RCC 7860 (cell line): Measurements from ENCODE around the gene C14orf180.
A peak's percentile ranks its signal among the peaks of the same experiment; 100 is the strongest.

Experiments
- DNase-seq: peaks from one replicate; pipeline ENCODE4 v3.0.0-alpha.2; 2015; ENCODE audit warnings: low spot score
- FAIRE-seq: peaks from 2 replicates; lab custom pipeline; 2012; peaks lifted over from hg19 to GRCh38; lab: Jason Lieb, UNC

C14orf180 gene

DNA sequence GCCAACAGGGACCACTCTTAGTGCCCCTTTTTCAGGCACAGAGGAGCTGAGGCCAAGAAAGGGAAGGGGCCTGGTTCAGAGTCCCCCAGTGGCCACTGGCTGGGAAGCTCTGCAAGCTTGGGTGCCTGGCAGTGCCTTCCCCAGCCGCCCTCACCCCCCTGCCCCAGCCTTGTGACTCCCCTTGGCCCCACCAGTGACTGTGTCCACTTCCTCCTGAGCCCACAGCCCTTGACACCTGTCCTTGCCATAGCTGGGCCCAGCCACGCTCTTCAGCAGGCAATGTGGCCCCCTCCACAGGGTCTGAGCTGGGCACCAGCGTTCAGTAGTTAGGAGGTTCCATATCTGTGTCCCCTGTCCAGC is 19.0 kb upstream of the C14orf180 start:
- no peak for FAIRE-seq
- no peak for DNase-seq

DNA sequence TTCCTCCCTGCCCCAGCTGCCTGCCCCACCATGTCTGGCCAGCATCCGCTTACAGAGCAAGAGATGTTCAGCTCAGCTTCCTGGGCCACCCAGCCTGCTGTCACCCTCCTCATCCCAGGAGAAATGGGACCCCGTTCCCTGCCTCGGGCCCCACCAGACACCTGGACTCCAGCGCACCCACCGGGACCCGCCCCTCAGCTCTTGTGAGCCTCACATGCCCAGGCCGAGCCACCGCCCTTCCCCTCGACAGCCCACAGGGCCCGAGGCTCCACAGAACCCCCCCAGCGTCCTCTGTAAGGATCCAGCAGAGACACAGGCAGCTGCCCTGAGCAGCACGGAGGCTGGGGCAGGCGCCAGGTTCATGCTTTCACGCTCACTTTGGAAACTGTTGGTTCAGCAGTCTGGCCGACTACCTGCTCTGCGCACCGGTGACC is 18.4 kb upstream of the C14orf180 start:
- FAIRE-seq (no peak), DNase-seq (no peak)

DNA sequence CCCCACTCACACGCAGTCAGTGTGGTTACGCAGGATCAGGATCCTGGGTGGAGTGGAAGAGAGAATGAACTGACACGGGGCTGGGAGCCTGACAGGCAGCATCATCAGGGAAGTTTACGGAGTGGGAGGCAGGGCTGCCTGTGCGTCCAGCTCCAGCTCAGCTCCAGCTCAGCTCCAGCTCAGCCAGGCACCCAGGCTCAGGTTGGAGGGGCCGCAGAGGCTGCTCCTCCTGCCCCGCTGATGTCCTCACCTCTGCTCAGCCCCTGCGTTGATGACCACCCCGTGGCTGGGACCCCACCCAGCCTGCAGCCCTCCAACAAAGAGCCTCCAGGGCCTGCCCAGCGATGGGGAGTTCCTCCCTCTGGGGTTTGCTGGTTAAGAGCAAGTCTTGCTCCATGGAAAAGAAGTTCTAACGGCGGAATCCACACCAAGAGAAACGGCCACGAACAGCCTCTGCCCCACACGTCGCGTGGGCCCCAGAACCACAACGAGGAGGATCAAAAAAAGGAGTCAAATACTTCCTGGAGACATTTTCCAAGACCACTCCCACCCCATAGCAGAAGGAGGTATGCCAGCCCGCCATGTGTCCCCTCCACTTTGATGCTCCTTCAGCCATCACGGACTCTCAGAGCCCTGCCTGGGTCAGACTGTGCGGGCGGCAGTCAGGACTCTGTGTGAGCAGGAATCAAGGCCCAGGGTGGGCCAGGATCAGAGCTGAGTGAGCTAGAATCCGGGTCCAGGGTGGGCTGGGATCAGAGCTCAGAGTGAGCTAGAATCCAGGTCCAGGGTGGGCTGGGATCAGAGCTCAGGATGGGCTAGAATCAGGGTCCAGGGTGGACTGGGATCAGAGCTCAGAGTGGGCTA is 17.7 kb upstream of the C14orf180 start:
- FAIRE-seq (no peak), DNase-seq (no peak)

DNA sequence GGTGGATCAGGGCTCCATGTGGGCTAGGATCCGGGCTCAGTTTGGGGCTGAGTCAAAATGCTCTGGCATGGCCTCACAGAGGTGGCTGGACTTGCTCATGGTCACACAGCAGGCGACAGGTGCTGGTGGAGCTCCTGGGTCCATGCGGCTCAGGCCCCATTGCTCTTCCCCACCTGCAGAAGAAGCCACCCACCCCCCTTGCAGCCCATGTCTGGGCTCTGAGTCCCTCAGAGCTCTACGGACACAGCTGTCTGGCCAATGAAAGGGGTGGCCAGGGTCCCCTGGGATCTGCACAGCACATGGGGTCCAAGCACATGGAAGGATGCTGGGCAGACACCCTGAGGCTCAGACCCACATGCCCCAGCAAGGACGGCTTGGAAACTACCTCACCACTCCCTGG is 17.0 kb upstream of the C14orf180 start:
- DNase-seq (no peak), FAIRE-seq (no peak)

DNA sequence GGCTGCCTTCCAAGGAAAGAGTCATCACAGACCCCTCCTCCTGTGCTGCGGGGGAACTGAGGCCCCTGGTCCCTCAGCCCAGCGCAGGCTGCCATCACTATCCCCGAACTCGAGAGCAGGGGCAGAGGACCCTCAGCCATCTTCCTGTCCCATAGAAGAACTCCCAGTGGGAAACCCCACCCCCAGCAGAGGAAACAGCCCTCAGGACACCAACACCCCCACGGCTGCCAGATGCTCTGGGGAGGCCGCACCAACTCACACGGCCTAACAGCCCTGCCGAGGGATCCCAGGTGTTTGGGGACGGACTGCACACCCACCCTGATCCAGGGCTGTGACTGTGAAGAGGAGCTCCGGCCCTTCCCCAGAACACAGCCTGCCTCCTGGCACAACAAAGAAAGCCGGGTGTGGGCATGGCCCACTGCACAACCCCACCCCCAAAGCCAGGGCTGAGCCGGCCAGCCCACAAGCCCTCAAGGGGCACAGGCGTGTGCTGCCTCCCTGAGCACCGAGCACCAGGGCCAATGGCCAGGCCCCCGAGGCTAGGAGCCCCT is 16.3 kb upstream of the C14orf180 start:
- FAIRE-seq: no peak
- no peak for DNase-seq

DNA sequence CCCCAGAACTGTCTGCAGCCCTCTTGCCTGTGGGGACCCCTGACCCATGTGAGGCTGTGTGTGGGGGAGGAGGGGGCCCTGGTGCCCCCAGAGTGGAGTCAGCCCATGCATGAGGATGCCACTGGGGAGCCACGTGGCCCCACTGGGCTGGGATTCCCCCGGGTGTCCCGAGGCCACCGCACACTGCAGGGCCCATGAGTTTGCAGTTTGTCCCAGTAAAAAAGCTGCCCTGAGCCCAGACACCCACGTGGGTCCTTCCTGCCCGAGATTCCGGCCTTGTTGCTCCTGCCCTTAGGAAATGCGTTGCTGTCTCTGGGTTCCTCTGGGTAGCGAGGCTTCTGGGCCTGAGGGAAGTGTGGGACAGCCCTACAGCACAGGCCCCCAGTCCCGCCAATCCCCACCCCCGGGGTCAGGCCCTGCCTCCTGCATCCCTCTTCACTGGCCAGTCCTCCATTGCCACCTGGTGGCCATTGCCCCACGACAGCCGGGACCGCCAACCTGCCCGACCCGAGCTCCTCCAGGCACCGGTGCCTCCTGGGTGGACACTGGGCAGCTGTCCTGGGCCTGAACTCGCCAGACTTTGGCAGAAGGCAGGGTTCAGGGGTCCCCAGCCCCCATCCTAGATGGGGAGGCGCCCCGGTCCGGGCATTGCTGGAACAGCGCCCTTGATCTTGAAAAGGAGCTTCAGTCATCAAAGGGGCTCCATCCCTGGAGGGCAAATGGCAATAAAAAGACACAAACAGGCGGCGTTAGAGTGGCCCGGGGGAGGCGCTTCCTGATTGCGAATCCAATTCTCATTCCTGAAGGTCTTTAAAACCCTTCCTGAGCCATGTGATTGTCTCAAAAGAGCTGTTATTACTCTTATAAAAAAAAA is 15.6 kb upstream of the C14orf180 start:
- DNase-seq (peak; percentile 5), FAIRE-seq (no peak)

DNA sequence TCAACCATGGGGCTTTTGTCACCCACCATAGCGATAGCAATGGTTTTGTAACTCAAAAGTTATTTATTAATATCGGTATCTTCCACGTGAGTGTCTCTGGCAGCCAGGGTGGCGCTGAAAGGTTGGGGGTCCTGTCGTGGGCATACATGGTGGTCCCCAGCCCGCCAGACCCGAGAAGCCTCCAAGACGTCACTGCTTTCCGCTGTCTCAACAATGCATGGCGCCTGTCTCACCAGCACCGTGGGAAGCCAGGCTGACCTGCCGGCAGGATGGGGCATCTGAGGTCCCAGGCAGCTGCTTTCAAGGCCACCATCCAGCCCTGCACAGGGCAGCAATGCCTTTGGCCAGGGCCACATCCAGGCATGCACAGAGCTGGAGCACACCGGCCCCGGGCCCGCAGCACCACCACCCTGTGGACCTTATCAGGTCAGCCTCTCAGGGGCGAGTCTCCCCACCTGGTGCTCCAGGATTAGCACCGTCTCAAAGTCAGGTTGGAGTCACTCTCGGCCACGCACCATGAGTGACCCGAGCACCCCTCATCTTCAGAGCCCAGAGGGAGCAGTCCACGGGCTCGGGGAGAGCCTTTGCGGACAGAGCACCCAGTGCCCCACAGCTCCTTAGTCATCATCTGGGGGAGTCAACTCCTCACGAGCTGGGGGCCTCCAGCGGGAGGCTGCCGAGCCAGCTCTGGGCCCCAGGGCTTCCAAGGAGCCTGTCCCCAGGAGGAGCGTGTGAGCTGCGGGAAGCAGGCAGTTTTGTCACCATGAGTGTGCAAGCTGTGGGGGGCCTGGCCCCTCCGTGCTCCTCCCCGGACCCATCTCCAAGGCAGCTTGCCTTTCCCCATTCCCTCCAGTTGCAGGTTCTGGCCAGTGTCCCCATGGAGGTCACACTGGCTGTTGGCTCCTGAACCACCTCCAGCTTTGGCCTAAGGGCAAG is 14.6 kb upstream of the C14orf180 start:
- no peak for FAIRE-seq

DNA sequence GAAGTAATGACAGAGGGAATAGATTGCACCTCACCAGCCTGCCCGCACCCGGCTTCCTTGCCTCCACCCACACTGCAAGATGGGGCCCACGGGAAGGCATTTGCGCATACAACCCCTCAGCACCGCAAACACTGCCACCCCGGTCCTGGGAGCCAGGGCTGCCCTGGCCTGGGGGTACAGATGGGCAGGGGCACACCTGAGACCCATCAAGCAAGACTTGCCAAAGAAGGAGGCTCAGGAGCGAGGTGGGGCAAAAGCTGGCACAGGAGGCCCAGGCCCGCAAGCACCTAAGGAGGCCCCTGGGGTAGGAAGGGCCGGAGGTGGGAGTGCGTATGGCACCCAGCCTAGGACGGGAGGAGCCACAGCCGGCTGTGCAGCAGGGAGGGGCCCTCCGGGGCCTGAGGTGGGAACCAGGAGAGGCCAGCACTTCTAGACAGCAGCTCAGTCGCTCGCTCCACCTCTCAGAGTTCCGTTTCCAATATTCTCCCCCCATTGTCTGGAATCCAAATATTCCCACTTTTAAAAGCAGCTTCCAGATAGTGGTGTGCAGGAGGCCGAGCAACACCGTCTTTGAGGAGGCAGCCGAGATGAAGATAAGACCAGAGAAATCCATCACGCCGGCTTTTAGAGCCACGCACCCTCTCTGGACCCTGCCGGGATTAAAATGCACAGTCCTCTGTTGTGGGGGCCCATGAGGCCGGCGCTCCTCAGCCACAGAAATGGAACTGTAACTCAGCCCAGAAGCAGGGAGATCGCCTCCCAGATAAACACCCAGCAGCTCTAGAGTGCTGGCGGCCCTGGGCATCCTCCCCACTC is 12.2 kb upstream of the C14orf180 start:
- FAIRE-seq: no peak

More for the DNA sequence above, 14.6 kb upstream of the C14orf180 start:
- no peak for DNase-seq

DNA sequence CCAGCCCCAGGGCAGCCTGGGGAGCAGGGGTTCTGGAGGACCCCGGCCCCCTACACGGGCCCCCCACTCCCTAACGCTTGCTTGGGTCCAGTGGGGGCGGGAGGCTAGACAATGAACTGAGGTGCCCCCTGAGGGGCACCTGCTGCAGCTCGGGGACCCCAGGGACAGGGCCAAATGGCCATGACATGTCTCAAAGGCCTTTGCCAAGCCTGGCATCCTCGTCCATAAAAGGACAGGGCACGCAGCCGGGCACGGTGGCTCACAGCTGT is 11.7 kb upstream of the C14orf180 start:
- FAIRE-seq: no peak
- DNase-seq: no peak

More for the DNA sequence above, 12.2 kb upstream of the C14orf180 start:
- DNase-seq: no peak

DNA sequence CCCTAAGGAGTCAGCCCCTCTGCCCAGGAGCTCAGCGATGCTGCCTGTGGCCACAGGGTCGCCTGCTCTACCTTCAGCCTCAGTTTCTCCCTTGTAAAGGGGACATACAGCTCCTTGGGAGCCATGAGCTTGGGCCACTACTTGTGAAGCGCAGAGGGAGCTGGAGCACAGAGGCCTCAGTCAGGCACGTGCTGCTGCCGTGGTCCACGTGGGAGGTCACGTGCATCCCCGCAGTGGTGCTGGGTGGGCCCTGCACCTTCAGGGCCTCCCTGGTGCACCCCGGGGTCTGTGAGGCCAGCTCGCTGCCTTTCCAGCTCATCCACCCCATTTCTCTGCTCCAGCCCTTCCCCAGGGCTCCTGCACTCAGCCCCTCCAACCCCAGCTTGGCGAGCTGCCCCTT is 10.9 kb upstream of the C14orf180 start:
- FAIRE-seq: no peak

DNA sequence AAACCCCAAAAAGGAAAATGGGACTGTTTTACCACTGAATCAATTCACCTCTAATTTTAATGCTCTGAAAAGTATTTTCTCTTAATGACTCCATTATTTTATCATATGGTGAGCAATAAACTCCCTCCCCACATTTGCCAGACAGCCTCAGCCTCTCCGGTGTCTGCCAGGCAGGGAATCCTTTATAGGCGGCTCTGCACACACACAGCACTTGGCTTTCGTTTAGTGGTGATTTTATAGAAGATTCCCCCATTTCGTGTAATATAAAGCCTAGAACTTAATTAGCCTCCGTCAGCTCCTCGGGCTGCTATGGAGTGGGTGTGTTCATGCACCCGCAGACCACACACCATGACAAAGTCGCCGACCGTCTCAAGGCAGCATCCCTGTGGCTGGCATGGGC is 10.1 kb upstream of the C14orf180 start:
- FAIRE-seq (no peak), DNase-seq (no peak)

More for the DNA sequence above, 10.9 kb upstream of the C14orf180 start:
- DNase-seq: no peak

DNA sequence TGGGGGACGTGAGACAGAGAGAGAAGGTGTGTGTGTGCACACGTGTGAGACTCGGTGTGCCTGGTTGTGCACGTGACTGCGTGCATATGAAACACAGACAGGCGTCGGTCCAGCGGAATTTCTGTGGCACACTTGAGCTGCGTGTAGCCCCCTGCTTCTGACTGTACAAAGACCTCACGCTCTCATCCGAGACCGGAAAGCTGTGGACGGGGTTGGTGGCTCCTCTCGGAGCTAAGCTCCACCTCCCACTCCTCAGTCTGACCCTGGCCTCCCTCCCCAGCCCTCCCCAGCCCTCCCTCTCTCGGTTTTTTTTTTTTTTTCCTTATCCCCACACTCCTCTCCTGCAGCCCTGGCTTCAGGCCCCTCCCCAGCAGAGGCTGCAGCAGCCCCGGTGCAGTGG is 8.3 kb upstream of the C14orf180 start:
- DNase-seq (no peak), FAIRE-seq (no peak)

DNA sequence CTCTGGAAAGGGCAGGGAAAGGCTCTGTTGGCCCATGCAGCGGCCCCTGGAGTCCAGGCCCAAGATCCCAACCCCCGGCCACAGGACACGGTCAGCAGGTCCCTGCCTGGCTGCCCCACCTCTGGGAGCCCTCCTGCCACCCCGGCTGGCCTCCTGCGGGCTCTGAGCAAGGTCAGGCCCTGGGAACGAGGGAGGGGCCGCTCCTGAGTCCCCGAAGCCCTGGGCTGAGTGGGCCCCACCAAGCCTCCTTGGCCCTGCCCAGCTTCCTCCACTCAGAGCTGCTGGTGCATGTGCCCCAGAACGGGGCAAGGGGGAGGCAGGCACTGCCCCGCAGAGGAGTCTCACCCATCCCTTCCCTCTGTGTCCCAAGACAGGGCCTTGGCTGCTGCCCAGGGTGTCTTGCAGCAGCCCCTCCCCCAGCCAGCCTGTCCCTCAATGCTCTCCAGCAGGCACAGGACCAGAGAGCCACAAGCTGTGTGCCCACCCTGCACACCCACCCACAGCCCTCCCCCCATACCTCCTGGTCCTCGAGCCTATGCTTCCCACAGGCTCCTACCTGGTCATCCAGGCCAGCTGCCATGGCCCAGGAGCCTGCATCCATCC is 7.4 kb upstream of the C14orf180 start:
- DNase-seq (no peak), FAIRE-seq (no peak)

DNA sequence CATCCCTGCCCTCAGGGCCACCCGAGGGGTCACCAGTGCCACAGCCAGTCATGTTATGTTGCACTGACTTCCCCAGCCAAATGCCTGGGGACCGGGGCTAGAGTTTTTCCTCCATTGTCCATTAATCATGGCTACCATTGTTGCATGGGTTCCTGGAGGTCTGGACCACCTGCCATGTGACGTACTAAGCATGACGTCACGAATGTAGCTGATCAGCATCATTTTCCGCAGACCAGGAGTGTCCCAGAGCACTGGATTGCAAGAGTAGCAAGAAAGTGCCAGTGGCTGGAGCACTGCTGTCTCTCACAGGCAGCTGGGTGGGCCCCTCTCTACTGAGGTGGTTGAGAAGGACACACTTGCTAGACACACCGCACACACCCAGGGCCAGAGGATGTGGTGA is 6.9 kb upstream of the C14orf180 start:
- FAIRE-seq (no peak), DNase-seq (no peak)

DNA sequence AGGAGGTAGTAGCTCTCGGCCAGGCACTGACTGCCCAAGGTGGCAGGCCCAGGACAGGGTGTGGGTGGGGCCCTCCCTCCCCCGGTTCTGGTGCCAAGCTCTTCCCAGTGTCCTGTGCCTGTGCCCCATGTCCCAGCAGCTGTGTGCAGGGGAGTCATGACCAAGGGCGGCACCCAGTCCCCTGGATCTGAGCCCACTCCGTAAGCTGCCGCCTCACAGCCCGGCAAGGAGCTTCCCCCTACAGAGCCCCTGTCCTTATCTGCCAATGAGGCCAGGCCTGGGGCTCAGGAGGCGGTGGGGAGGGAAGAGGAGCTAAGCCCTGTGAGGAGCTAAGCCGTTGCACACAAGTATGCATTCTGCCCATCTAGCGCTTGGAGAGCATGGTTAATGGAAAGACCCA is 5.6 kb upstream of the C14orf180 start:
- DNase-seq (no peak), FAIRE-seq (no peak)

DNA sequence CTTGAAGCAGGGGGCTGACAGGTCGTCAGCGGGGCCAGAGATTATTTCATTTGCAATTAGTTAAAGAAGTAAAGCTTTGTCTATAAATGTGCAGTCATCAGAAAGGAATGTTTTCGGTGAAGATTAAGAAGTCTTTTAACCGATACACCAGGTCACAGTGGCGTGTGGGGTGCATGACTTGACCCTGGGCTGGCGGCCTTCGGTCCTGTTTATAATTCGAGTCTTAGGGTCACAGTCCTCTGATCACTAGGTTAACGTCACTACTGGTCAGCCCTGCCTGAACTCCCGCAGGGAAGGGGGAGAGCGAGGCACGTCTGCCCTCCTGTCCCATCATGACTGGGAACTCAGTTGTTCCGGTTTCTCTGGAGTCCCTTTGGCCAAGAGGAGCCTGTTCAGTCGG is 5.0 kb upstream of the C14orf180 start:
- DNase-seq: no peak
- FAIRE-seq: no peak

DNA sequence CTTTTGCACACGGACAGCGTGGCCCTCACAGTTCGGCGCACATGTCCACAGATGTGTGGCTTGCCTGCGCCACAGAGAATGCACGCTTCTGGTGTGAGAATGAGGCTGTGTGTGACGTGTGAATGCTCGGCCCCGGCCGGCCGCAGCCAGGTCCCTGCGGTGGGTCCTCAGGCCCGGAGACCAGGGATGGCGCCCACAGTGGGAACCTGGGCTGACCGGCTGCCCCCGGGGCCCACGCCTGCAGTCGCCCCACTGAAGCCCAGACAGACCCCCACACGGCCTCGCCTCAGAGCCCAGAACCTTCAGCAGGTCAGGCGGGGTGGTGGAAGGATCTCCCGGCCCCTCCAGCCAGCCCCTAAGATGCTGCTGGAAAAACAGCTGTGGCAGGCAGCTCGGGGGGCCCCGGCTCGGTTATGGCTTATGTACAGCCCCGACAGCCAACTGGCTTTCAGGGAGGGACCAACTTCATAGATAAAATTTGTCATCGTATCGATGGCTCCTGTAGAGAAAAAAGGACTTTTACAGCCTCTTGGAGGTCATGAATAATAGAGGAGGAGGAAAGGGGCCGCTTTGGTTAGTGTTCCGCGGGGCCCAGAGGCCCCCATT is 4.5 kb upstream of the C14orf180 start:
- no peak for DNase-seq
- FAIRE-seq: no peak

DNA sequence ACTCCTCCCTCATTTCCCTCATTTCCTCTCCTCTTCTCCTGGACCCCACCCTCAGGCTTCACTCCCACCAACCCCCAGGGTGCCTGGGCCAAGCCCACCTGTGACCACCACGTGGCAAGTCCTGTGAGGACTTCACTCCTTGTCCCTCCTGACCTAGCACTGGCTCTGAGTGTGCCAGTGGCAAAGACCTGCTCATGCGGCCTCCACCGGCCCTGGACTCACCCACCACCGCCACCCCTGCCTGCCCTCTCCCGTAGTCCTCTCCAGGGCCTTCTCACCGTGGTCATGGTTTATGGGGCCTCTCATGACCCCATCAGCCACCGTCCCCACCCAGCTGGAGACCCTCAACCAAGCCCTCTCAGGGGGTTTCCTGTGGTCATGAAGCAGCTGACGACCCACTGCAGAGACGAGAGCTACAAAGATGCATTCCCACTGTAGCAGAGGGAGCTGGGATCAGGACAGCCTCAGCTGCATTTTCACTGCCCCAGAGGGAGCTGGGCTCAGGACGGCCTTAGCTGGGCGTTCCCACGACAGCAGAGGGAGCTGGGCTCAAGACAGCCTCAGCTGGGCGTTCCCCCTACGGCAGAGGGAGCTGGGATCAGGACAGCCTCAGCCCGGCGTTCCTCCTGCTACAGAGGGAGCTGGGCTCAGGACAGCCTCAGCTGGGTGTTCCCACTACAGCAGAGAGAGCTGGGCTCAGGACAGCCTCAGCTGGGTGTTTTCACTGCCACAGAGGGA is 3.2 kb upstream of the C14orf180 start:
- DNase-seq (no peak), FAIRE-seq (no peak)

DNA sequence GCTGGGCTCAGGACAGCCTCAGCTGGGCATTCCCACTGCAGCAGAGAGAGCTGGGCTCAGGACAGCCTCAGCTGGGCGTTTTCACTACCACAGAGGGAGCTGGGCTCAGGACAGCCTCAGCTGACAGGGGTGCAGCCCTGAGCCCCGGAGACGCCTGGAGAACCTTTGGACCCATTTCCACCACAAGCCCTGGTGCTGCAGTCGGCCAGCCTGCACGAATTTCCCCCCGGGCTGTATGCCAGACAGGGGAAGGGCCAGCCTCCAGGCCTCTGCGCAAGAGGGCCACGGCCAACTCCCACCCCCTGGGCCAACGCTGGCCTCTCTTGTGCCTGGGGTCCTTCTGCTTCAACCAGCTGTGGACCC is 2.6 kb upstream of the C14orf180 start:
- FAIRE-seq (no peak), DNase-seq (no peak)
